Suprapubic skin (tissue), 4 donors: Measurements from ENCODE around the gene ANKRD33.

ENCODE experiments used
- CTCF ChIP-seq, 2 donors: fragments of 200-600 bp in 1 of 2; fragments of 450-650 bp in 1 of 2; sonication (generic) in 1 of 2; IDR thresholded peaks; one replicate each; pipeline ENCODE4 v1.5.1; 2016 to 2019; ENCODE audit warnings: antibody characterized with exemption in 2 of 2, mild to moderate bottlenecking in 1 of 2, moderate library complexity in 1 of 2
- EP300 ChIP-seq: sonication (generic); formaldehyde crosslinking; IDR thresholded peaks from one replicate; pipeline ENCODE4 v1.6.1; 2017; ENCODE audit warnings: antibody characterized with exemption
- POLR2A ChIP-seq, 2 donors: fragments of 450-650 bp; IDR thresholded peaks; one replicate each; pipeline ENCODE4 v1.6.1; 2017; ENCODE audit warnings: antibody characterized with exemption in 2 of 2, mild to moderate bottlenecking in 2 of 2, moderate library complexity in 2 of 2
- POLR2AphosphoS5 ChIP-seq, 3 donors: sonication (generic); formaldehyde crosslinking; IDR thresholded peaks; one replicate each; pipeline ENCODE4 v1.6.1; 2017; ENCODE audit warnings: antibody characterized with exemption in 3 of 3

GRCh38 chr12:51864833-51865670, 22.9 kb upstream of the ANKRD33 start:
- TF ChIP-seq POLR2AphosphoS5 (IDR thresholded peaks at IDR 0.05) (no peak), CTCF (IDR thresholded peaks at IDR 0.05) (no peak), POLR2A (IDR thresholded peaks at IDR 0.05) (no peak), EP300 (no peak)
